WTC11 (cell line): ENCODE measurements around the gene TYRO3. TPM values are rescaled to one million over a fixed set of nuclear protein-coding genes. Genes with fewer than 3 reads are reported as not detected.

Source experiments
- CBFB ChIP-seq: sonication (generic); formaldehyde crosslinking; IDR thresholded peaks from 2 replicates; pipeline ENCODE4 v1.8.1; 2022; ENCODE audit warnings: mild to moderate bottlenecking, low read depth, missing genetic modification reagents
- CREB1 ChIP-seq: sonication (generic); formaldehyde crosslinking; IDR thresholded peaks from 2 replicates; pipeline ENCODE4 v1.8.0; 2023; ENCODE audit warnings: mild to moderate bottlenecking, missing genetic modification reagents
- ESRRA ChIP-seq: sonication (generic); formaldehyde crosslinking; IDR thresholded peaks from 2 replicates; pipeline ENCODE4 v1.8.1; 2022; ENCODE audit warnings: mild to moderate bottlenecking, missing genetic modification reagents, borderline replicate concordance
- ETV6 ChIP-seq: sonication (generic); formaldehyde crosslinking; IDR thresholded peaks from 2 replicates; pipeline ENCODE4 v1.8.1; 2022; ENCODE audit warnings: mild to moderate bottlenecking, missing genetic modification reagents
- FOXJ3 ChIP-seq: sonication (generic); formaldehyde crosslinking; IDR thresholded peaks from 2 replicates; pipeline ENCODE4 v1.9.0; 2021; ENCODE audit warnings: missing genetic modification reagents, mild to moderate bottlenecking, borderline replicate concordance
- FOXK1 ChIP-seq: sonication (generic); formaldehyde crosslinking; IDR thresholded peaks from 2 replicates; pipeline ENCODE4 v1.8.0; 2022; ENCODE audit warnings: mild to moderate bottlenecking, moderate library complexity, missing genetic modification reagents
- FOXP1 ChIP-seq: sonication (generic); formaldehyde crosslinking; IDR thresholded peaks from 2 replicates; pipeline ENCODE4 v1.8.0; 2022; ENCODE audit warnings: missing genetic modification reagents, mild to moderate bottlenecking, moderate library complexity, borderline replicate concordance
- GRHL2 ChIP-seq: fragments of 250-450 bp; sonication (Bioruptor Pico); IDR thresholded peaks from 2 replicates; pipeline ENCODE4 v1.8.0; 2022; ENCODE audit warnings: mild to moderate bottlenecking, moderate library complexity; ENCODE audit not compliant: insufficient replicate concordance, severe bottlenecking
- HMGA2 ChIP-seq: fragments of 250-450 bp; sonication (Bioruptor Pico); IDR thresholded peaks from 2 replicates; pipeline ENCODE4 v1.4.0; 2021; ENCODE audit warnings: mild to moderate bottlenecking, moderate library complexity
- MLX ChIP-seq: sonication (generic); formaldehyde crosslinking; IDR thresholded peaks from 2 replicates; pipeline ENCODE4 v1.8.1; 2023; ENCODE audit warnings: mild to moderate bottlenecking, missing genetic modification reagents, moderate library complexity
- MYBL2 ChIP-seq: sonication (generic); formaldehyde crosslinking; IDR thresholded peaks from 2 replicates; pipeline ENCODE4 v1.8.1; 2023; ENCODE audit warnings: mild to moderate bottlenecking, moderate library complexity, missing genetic modification reagents
- NR1H2 ChIP-seq: sonication (generic); formaldehyde crosslinking; IDR thresholded peaks from 2 replicates; pipeline ENCODE4 v1.9.0; 2021; ENCODE audit warnings: mild to moderate bottlenecking, moderate library complexity, missing genetic modification reagents
- PRRX2 ChIP-seq: fragments of 250-450 bp; sonication (Bioruptor Pico); IDR thresholded peaks from 2 replicates; pipeline ENCODE4 v1.8.0; 2021; ENCODE audit warnings: mild to moderate bottlenecking
- RELA ChIP-seq: sonication (generic); formaldehyde crosslinking; IDR thresholded peaks from 2 replicates; pipeline ENCODE4 v1.8.1; 2022; ENCODE audit warnings: missing genetic modification reagents, mild to moderate bottlenecking, borderline replicate concordance
- TP53 ChIP-seq: sonication (generic); formaldehyde crosslinking; IDR thresholded peaks from 2 replicates; pipeline ENCODE4 v1.8.1; 2023; ENCODE audit warnings: mild to moderate bottlenecking, missing genetic modification reagents
- ZNF138 ChIP-seq: sonication (generic); formaldehyde crosslinking; conservative IDR thresholded peaks from 2 replicates; pipeline ENCODE4 v1.8.1; 2022; ENCODE audit warnings: mild to moderate bottlenecking, moderate library complexity, missing genetic modification reagents
- ZNF263 ChIP-seq: sonication (generic); formaldehyde crosslinking; IDR thresholded peaks from 2 replicates; pipeline ENCODE4 v1.8.1; 2022; ENCODE audit warnings: low read depth, mild to moderate bottlenecking, moderate library complexity, missing genetic modification reagents
- ZSCAN18 ChIP-seq: fragments of 250-450 bp; sonication (Bioruptor Pico); IDR thresholded peaks from 2 replicates; pipeline ENCODE4 v2.1.2; 2022; ENCODE audit warnings: mild to moderate bottlenecking, moderate library complexity
- total RNA-seq: library from RNA; stranded (reverse); gene quantifications from 3 replicates; pipeline ENCODE4 v1.2.3, GENCODE V29; 2021
- TF ChIP-seq, protein P1 (sequence below): sonication (generic); formaldehyde crosslinking; IDR thresholded peaks from 2 replicates; pipeline ENCODE4 v1.8.0; 2022; ENCODE audit warnings: mild to moderate bottlenecking, missing genetic modification reagents
- TF ChIP-seq, protein P2 (sequence below): sonication (generic); formaldehyde crosslinking; IDR thresholded peaks from 2 replicates; pipeline ENCODE4 v1.8.1; 2022; ENCODE audit warnings: low read depth, mild to moderate bottlenecking, moderate library complexity, missing genetic modification reagents, borderline replicate concordance
- TF ChIP-seq, protein P3 (sequence below): sonication (generic); formaldehyde crosslinking; IDR thresholded peaks from 2 replicates; pipeline ENCODE4 v1.8.1; 2022; ENCODE audit warnings: mild to moderate bottlenecking, missing genetic modification reagents, moderate library complexity, borderline replicate concordance
- TF ChIP-seq, protein P4 (sequence below): sonication (generic); formaldehyde crosslinking; IDR thresholded peaks from 2 replicates; pipeline ENCODE4 v1.8.0; 2023; ENCODE audit warnings: mild to moderate bottlenecking, missing genetic modification reagents
- TF ChIP-seq, protein P5 (sequence below): sonication (generic); formaldehyde crosslinking; IDR thresholded peaks from 2 replicates; pipeline ENCODE4 v1.8.1; 2023; ENCODE audit warnings: mild to moderate bottlenecking, missing genetic modification reagents
- TF ChIP-seq, protein P6 (sequence below): sonication (generic); formaldehyde crosslinking; conservative IDR thresholded peaks from 2 replicates; pipeline ENCODE4 v1.8.1; 2022; ENCODE audit warnings: mild to moderate bottlenecking, missing genetic modification reagents
- TF ChIP-seq, protein P7 (sequence below): sonication (generic); formaldehyde crosslinking; IDR thresholded peaks from 2 replicates; pipeline ENCODE4 v1.8.0; 2022; ENCODE audit warnings: mild to moderate bottlenecking, missing genetic modification reagents

TYRO3 gene
- total RNA-seq, 1 experiment from 2014 or later, result 87.9 TPM

DNA sequence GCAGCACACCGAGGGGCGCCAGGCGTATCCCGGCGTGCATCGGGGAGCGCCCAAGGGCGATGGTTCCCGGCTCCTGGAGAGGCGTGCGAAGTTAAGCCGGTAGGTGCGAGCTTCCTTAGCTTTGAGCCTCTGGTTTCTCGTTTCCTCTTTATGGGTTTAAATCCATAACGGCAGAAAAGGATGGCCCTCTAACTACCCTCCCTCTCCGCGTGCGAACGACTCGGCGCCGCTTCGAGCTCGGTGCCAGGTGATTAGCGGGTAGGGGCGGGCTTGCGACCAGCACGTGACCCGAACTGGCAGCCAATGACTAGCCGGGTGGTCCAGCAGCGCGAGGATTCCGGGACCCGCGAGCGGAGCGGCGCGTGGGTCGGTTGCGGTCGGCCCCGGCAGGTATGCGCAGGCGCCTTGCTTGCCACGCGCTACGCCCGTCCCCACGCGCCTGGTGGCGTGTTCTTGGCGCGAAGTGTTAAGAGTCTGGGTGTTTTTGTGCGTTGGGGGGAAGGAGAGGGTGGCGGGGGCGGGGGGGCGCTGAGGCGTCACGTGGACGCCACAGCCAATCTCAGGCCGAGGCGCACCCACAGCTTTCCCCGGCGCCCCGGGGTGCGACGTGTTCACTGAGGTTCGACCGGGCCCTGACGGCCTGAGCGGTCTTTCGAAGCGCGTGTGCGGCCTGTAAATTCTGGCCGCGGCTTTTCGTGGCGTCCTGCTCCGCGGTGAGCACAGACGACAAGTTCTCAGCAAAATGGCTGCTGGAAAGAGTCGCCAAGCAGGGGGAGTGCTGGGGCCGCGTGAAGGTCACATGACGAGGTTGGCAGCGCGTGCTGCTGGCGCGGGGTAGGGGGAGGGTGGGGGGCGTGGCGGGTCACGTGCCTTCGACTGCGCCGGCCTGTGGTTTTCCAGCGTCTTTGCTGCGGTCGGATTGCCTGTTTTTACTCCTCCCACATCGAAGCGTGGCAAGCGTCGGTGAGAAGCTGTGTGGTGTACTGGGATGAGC is 62.5 kb downstream of the TYRO3 start (continued):
- TF ChIP-seq, protein P1, sequence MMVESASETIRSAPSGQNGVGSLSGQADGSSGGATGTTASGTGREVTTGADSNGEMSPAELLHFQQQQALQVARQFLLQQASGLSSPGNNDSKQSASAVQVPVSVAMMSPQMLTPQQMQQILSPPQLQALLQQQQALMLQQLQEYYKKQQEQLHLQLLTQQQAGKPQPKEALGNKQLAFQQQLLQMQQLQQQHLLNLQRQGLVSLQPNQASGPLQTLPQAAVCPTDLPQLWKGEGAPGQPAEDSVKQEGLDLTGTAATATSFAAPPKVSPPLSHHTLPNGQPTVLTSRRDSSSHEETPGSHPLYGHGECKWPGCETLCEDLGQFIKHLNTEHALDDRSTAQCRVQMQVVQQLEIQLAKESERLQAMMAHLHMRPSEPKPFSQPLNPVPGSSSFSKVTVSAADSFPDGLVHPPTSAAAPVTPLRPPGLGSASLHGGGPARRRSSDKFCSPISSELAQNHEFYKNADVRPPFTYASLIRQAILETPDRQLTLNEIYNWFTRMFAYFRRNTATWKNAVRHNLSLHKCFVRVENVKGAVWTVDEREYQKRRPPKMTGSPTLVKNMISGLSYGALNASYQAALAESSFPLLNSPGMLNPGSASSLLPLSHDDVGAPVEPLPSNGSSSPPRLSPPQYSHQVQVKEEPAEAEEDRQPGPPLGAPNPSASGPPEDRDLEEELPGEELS, result peak; percentile 99
- no peak for TF ChIP-seq PRRX2
- TF ChIP-seq MLX (CRISPR knock-in tag), result 0 out of 2 replicates have a peak, but pooled peaks have one; percentile 64
- TF ChIP-seq ESRRA (CRISPR knock-in tag), result peak; percentile 95
- peak; percentile 74 for TF ChIP-seq NR1H2
- TF ChIP-seq ETV6 (CRISPR knock-in tag), result peak; percentile 97
- TF ChIP-seq, protein P2, sequence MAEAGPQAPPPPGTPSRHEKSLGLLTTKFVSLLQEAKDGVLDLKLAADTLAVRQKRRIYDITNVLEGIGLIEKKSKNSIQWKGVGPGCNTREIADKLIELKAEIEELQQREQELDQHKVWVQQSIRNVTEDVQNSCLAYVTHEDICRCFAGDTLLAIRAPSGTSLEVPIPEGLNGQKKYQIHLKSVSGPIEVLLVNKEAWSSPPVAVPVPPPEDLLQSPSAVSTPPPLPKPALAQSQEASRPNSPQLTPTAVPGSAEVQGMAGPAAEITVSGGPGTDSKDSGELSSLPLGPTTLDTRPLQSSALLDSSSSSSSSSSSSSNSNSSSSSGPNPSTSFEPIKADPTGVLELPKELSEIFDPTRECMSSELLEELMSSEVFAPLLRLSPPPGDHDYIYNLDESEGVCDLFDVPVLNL (CRISPR knock-in tag), result no peak; the same call in 1 of the 2 replicates
- TF ChIP-seq FOXK1 (CRISPR knock-in tag), result peak; percentile 96
- peak; percentile 91 for TF ChIP-seq TP53 (CRISPR knock-in tag)
- TF ChIP-seq, protein P3, sequence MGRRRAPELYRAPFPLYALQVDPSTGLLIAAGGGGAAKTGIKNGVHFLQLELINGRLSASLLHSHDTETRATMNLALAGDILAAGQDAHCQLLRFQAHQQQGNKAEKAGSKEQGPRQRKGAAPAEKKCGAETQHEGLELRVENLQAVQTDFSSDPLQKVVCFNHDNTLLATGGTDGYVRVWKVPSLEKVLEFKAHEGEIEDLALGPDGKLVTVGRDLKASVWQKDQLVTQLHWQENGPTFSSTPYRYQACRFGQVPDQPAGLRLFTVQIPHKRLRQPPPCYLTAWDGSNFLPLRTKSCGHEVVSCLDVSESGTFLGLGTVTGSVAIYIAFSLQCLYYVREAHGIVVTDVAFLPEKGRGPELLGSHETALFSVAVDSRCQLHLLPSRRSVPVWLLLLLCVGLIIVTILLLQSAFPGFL (CRISPR knock-in tag), result peak; percentile 98
- TF ChIP-seq ZNF263 (CRISPR knock-in tag), result peak; percentile 80
- TF ChIP-seq MYBL2 (CRISPR knock-in tag), result peak; percentile 91
- TF ChIP-seq ZSCAN18, result no peak
- peak; percentile 95 for TF ChIP-seq RELA (CRISPR knock-in tag)
- TF ChIP-seq, protein P4, sequence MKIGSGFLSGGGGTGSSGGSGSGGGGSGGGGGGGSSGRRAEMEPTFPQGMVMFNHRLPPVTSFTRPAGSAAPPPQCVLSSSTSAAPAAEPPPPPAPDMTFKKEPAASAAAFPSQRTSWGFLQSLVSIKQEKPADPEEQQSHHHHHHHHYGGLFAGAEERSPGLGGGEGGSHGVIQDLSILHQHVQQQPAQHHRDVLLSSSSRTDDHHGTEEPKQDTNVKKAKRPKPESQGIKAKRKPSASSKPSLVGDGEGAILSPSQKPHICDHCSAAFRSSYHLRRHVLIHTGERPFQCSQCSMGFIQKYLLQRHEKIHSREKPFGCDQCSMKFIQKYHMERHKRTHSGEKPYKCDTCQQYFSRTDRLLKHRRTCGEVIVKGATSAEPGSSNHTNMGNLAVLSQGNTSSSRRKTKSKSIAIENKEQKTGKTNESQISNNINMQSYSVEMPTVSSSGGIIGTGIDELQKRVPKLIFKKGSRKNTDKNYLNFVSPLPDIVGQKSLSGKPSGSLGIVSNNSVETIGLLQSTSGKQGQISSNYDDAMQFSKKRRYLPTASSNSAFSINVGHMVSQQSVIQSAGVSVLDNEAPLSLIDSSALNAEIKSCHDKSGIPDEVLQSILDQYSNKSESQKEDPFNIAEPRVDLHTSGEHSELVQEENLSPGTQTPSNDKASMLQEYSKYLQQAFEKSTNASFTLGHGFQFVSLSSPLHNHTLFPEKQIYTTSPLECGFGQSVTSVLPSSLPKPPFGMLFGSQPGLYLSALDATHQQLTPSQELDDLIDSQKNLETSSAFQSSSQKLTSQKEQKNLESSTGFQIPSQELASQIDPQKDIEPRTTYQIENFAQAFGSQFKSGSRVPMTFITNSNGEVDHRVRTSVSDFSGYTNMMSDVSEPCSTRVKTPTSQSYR (CRISPR knock-in tag), result peak; percentile 97
- TF ChIP-seq FOXP1 (CRISPR knock-in tag), result peak; percentile 96
- TF ChIP-seq CREB1 (CRISPR knock-in tag), result peak; percentile 96
- TF ChIP-seq, protein P5, sequence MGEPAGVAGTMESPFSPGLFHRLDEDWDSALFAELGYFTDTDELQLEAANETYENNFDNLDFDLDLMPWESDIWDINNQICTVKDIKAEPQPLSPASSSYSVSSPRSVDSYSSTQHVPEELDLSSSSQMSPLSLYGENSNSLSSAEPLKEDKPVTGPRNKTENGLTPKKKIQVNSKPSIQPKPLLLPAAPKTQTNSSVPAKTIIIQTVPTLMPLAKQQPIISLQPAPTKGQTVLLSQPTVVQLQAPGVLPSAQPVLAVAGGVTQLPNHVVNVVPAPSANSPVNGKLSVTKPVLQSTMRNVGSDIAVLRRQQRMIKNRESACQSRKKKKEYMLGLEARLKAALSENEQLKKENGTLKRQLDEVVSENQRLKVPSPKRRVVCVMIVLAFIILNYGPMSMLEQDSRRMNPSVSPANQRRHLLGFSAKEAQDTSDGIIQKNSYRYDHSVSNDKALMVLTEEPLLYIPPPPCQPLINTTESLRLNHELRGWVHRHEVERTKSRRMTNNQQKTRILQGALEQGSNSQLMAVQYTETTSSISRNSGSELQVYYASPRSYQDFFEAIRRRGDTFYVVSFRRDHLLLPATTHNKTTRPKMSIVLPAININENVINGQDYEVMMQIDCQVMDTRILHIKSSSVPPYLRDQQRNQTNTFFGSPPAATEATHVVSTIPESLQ, result peak; percentile 89; the same call in 1 of the 2 replicates
- peak; percentile 96 for TF ChIP-seq CBFB (CRISPR knock-in tag)
- no peak for TF ChIP-seq HMGA2
- TF ChIP-seq ZNF138, result peak; percentile 97
- TF ChIP-seq FOXJ3, result peak; percentile 92; the same call in 1 of the 2 replicates
- TF ChIP-seq, protein P6, sequence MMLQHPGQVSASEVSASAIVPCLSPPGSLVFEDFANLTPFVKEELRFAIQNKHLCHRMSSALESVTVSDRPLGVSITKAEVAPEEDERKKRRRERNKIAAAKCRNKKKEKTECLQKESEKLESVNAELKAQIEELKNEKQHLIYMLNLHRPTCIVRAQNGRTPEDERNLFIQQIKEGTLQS (CRISPR knock-in tag), result peak; percentile 83
- TF ChIP-seq, protein P7, sequence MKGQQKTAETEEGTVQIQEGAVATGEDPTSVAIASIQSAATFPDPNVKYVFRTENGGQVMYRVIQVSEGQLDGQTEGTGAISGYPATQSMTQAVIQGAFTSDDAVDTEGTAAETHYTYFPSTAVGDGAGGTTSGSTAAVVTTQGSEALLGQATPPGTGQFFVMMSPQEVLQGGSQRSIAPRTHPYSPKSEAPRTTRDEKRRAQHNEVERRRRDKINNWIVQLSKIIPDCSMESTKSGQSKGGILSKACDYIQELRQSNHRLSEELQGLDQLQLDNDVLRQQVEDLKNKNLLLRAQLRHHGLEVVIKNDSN (CRISPR knock-in tag), result peak; percentile 98
- TF ChIP-seq GRHL2 (CRISPR knock-in tag), result no peak
